HG02588 (cell line): Measurements from ENCODE around the gene HHIP.

ENCODE experiments used
- ATAC-seq: cut with Tn5 transposase; IDR thresholded peaks from one replicate; pipeline ENCODE4 v1.9.1; 2021; ENCODE audit warnings: mild to moderate bottlenecking, moderate library complexity; ENCODE audit not compliant: unreplicated experiment

HHIP gene

DNA sequence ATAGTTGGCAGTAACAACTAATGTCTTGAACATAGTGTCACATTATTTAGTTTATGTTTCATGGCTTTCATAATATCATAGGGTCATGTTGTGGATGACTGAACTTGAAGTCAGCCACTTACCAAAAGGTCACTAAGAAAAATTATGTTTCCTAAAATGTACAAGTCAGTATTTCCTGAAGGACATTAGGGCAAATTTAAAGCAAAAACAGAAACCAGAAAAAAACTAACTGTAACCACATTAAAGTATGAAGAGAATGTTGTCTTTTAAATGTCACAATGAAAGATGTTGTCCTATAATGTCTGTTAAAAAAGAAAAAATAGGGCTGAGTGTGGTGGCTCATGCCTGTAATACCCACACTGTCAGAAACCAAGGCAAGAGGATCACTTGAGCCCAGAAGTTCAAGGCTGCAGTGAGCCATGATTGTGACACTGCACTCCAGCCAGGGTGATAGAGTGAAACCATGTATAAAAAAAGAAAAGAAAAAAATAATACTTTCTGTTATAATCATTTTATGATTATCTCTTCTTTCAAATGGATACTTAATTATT is 55.8 kb downstream of the HHIP start:
- ATAC-seq: no peak

DNA sequence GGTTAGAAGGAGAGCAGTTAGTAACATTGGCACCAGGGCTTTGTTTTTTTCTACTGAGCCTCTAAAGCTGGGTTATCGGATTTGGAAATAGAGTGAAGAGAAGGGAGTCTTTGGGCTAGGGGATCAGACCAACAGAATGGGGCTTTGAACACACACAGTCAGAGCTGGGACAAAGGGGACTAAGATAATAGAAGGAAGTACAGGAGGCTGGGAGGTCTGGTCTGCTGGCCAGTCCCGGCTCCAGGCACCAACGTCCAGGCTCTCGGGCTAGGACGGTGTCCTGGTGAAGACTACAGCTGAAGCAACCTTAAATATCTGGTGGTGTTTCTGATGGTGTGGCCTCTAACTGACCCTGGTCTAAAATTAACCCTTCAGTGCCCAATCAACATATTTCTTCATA is 57.5 kb downstream of the HHIP start:
- no peak for ATAC-seq

DNA sequence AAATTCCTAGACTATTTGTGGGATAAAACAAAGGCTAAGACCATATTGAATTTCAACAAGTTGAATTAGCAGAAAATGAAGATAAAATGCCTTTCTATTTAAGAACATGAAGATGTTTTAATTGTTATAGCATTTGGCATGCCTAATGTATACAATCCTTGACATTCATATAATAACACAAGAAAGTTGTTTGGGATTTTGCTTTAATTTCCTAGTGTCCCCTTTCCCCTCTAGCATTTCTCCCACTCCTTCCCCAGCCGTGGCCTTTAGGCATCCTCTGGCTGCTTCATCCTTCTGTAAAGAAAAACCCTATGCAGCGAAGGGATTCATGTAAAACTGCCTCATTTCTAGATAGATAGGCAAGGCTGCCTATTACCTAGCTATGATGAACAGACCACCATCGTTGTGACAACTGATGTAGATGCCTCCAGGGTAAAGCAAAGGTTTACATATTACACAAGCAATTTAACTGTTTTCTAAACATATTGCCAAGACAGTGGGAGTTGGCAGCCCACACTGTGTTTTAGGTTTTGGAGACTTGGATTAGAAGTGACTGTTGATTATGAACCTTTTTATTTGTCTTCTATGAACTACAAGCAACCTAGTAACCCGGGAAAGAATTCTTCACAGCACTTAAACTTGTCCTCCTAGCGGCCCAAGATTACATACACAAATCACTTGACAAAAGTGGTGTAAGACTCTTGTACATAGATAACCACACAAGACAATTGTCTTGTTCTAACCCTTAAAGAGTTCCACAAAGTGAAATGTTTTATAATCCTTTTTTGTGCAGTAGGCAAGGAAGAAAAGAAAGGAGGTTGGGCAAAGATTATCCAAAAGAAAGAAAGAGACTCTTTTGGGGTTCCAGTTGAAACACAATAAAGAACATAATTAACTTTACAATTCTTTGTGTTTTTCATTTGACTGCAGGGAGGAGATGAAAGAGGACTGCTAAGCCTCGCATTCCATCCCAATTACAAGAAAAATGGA is 59.9 kb downstream of the HHIP start:
- no peak for ATAC-seq

DNA sequence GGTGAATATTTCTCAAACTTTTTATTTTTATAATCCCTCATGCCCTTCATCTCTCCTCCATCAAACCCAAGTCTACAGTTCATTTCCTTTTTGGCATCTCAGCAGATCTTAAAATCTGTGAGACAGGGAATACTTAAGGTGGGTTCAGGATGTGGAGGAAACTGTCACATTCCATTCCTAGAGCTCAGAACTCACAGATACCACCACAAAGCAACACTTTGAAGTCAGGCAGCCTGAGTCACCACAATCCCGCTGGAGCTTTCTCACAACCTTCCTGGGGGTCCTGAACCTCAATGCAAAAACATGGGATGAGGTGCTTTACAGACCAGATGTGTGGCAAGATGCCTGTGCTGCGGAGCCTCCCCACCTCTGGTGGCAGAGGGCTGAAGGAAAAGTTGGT is 63.2 kb downstream of the HHIP start:
- ATAC-seq: no peak

DNA sequence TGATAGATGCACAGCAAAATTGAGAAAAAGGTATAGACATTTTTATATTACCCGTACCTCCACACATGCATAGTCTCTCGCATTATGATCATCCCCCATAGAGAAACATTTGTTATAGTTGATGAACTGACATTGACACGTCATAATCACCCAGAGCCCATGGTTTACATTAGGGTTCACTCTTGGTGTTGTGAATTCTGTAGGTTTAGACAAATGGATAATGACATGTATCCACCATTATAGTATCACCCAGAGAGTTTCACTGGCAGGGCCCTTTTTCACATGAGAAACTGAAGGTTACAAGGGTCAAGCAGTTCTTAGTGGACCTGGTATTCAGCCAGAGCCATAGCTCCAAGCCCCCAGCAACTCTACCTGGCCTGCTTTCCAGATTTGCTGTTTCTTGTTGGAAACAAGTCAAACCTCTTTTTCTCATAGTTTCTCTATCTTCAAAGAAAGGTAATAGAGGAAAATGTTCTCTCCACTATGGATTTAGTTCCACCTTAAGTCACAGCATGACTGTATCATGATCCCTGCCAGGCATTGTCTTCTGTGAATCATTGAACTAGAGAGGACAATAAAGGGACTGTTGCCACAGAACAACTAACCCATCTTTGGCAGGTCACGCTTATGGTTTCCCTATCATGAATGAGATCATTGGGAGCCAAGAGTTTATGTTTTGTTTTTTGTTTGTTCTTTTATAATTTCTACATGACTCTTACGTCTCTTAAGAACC is 64.0 kb downstream of the HHIP start:
- no peak for ATAC-seq

DNA sequence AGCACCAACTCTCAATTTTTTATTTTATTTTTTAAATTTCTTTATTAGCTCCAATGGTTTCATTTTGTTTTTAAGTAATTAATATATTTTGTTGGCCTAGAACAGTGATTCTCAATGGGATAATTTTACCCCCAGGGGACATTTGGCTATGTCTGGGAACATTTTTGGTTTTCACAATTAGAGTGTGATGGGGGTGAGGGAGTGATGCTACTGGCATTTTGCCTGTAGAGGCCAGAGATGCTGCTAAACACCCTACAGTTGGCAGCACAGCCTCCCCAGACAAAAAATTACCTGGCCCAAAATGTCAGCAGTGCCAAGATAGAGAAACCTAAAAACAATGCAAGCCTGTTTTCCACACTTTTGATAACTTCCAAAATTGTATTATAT is 64.6 kb downstream of the HHIP start:
- ATAC-seq: no peak

DNA sequence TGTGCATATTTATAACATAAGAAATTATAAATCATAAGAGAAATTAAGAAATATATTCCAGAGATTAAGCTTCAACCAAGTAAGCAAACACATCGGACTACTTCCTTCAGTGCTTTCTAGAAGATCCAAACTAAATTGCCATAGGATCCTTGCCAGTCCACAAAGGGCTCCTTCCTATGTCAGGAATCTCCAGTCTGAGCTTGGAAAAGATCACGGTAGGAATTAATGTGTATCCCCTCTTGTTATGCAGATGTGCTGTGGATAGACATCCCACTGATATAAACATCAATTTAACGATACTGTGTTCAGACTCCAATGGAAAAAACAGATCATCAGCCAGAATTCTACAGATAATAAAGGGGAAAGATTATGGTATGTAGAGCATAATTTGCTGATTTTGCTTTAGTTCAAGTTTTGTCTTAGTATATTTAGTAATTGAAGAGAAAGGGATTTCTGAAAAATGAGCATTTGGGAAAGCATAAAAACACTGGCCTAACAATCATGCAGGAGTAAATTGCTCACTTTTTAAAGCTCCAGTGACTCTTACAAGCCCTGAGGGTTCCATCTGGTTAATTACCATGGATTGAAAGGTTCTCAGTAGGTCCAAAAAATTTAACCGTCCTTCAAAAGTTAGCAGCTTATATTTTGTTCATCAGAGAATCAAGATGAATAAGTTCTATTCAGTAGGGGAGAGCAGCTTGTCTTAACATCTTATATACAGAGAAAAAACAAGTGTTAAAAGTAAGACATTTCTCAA is 65.9 kb downstream of the HHIP start:
- no peak for ATAC-seq

DNA sequence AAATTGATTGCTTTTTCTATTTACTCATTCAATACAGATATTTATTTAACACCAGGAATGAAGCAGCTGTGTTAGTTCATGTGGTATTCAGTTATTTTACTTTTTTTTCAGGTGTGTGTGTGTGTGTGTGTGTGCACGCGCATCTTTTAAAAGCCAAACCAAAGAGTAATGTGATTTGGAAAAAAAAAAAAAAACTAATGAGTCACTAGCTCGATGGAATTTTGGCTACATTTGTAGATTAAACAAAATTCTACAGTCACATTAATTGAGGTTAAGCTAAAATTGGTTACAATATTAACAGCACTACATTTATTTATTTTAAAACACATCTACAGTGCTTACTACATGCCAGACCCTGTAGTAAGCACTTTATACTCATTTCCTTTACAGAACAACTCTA is 66.8 kb downstream of the HHIP start:
- no peak for ATAC-seq

DNA sequence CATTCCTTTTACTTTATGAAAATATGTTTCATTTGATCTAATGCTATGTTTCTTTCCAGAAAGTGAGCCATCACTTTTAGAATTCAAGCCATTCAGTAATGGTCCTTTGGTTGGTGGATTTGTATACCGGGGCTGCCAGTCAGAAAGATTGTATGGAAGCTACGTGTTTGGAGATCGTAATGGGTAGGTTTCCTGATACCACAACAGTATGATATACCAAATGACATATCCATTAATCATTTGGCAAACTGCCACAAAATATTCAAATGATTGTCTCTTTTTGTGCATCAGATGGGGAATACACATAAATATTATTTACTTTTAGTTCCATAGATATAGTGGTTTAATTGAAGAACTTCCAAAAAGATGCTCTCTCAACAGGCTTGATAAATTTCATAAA is 68.2 kb downstream of the HHIP start:
- ATAC-seq: no peak

DNA sequence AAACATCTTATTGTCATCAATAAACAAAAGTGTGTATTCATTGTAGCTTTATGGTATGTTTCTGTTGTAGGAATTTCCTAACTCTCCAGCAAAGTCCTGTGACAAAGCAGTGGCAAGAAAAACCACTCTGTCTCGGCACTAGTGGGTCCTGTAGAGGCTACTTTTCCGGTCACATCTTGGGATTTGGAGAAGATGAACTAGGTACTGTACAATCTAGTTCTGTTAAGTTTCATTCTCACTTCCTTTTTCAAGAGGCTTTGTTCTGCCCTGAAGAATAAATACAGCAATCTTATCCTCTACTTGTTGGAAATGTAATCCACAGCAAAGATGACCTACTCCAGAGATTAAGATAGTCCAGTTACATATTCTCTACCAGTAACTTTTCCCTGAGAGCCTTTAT is 69.3 kb downstream of the HHIP start:
- ATAC-seq: no peak

DNA sequence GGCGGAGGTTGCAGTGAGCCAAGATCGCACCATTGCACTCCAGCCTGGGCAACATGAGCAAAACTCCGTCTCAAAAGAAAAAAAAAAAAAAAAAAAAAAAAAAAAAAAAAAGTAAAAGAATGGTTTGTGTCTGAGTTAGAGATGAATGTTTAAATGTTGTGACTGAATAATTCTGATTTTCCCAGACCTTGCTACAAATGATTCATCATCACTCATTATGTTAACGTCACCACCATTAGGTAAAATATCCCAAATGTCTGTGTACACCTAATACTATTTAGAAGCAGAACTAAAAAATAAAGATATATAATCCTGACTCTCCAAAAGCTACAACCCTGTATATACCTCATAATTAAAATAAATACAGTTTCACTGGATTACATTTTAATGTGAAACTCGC is 70.8 kb downstream of the HHIP start:
- no peak for ATAC-seq

DNA sequence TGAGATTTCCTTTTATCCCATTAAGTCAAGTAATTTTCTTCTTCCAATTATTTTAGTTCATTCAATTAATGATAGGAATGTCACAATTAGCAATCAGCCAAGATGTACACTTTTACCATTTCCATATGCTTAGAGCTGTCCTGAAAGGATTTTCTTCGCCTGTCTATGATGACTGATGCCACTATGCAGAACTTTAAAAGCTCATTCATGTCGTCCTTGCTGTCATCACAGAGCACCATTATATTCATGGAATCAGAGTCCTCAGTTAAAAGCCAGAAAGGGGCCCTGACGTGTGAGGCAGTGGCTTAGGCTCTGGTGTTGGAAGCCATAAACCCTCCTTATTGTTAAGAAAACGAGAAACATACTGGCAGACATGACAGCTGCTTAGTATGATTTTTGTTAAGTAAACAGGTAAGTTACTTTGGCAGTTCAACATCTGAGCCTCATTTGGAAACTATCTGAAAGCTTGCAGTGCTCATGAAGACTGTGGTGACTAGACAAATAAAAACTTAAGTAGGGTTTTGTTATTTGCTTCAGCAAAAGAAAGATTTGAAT is 73.1 kb downstream of the HHIP start:
- no peak for ATAC-seq

DNA sequence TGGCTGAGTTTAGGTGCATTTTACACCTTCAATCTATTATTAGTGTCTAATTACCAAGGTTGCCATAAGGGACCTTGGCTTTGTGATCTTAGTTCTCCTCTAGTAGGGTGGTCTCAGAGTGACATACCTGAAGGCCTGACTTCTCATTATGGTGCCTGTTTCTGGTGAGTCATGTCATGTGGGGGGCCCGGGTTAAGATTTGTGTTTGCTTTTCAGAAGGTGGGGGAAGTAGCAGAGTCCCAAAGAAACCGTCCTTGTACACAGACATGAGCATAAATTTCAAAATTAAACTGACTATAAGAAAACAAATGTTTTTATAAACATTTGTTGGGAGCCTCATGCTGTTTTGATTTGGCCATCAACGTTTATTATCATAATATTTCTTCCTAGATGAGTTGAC is 74.5 kb downstream of the HHIP start:
- ATAC-seq: no peak

DNA sequence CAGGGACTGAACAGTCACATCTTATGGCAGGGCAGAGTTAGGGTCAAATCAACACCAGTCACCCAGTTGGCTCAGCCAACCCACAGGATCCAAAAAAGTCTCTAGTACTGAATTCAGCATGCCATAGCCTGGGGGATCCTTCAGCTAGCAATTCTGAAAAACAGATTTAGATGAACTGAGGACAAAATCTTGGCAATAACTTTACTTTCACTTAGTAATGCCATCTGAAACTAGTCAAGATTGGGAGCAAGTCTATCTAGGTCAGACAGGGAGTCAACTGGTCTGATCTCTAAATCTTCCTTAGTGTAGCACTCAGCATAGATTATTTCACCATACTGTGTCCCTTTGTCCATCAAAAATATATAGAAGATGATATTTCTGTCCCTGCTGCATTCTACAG is 76.0 kb downstream of the HHIP start:
- ATAC-seq: no peak

DNA sequence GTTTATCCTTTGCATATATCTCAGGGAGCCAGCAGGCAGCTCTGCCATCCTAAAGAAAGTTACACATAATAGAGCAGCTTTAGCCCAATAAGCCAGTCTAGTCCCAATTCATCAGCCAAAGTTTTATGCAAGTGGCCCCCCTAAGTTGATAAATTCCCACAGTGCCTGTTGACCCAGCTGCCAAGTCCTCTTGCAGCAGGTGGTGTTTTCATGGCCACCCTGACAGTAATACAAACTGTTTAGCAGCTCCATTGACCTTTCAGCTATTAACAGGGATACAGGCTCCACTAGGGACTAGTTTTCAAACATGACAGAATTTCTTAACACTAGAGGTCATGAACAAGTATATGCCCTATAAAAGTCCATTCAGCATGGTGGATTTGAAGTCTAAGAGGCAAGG is 77.5 kb downstream of the HHIP start:
- ATAC-seq: no peak

DNA sequence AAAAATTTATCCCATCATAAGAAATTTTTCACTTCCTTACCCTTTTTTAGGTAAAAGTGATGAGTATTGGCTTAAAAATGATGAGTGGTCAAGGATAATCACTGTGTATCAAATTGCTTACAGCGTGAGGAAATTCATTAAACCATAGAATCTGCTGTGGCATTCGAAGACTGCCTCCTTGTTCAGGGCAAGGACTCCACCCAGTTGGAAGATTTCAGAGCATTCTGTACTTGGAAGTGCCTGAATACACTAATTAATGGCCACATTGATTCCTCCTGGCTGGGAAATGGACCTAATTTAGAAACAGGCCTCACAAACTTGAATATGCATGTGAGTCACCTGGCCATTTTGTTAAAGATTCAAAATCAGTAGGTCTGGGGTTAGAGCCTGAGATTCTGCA is 83.2 kb downstream of the HHIP start:
- ATAC-seq: no peak

DNA sequence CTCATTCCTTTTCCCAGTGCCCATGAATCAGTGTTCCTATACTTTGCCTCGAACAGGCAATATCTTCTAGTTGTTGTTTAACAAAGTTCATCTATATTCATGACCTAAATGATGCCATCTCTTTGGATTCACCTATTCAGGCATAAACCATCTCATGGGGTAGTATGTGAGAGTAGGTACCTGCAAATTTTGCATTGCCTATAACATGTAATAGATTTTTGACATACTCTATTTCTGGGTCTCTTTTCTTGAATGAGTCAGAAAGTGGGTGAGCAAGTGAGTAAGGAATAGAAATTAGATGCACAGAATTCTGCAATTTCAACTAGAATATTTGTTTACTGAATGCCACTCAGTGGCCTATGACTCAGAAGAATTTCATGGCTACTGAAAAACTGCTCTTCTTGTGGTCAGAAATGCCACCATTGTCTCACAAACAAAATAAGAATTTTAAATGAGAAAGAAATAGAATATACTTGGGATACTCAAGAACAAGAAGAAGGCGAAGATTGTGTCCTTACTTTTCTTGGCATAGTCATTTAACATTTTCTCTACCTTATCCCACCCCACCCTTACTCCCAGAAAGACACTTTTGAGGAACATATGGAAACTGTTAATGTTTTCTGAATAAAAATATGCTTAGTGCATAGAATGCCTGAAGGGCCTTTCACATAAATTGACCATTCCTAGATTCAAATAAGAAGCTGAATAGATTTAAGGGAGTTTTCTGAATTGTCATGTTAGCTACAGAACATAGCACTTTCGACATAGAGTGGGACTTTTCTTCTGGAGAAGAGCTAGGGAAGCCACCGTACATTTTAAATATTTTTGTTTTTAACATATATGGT is 86.8 kb downstream of the HHIP start:
- no peak for ATAC-seq

DNA sequence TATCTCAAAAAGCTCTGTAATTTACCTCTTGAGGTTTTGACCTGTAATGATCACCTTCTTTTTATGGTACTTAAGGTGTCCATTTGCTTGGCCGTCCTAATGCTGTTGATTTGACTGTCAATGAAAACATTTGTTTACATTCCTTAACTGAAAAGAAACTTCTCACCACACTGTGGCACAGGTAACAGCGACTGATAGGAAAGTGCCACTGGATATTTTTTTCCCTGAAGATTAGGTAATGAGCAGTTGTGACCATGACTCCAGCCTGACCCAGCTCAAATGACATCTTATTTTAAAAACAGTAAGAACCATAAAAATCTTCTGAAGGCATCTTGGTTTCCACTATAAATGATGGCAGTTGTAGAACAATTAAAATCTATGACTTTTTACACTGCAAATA is 87.6 kb downstream of the HHIP start:
- ATAC-seq: no peak

DNA sequence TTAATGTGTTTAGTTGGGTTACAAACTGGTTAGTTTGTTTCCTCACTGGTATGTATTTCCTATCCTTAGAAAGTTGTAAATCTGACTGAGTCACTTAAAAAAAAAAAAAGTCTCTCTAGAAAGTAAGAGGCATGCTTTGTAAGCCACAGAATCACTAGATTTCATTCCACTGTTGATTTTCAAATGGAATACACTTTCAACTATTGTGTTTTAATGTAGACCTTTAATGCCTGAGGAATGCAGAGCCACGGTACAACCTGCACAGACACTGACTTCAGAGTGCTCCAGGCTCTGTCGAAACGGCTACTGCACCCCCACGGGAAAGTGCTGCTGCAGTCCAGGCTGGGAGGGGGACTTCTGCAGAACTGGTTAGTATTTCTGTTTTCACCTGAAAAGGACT is 88.6 kb downstream of the HHIP start:
- ATAC-seq: no peak

DNA sequence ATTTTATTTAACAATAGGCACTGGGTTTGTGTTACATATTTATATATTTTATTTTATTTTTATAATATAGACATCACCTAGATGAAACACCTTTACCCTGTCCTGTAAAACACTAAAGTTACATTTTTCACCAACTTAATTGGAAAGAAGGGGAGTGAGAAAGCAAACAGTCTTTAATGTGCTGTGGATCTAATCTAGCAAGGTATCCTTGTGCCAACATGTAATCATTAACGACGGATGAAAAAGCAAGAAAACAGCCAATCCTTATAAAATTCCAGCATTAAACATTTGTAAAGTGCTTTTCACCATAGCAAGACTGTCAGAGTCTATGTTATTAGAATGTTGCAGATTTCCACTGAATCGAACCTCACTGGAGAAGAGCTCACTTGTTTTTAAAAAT is 92.7 kb downstream of the HHIP start:
- no peak for ATAC-seq
